SK-N-SH (cell line): ENCODE data around the gene ATF5. TPM values are rescaled to one million over a fixed set of nuclear protein-coding genes. Genes with fewer than 3 reads are reported as not detected.

Experiments used
- CTCF ChIA-PET: fragments of 300-600, 350-600 bp; formaldehyde crosslinking; extraction: SDS; loops from one replicate; lab custom pipeline; 2021; lab: Yijun Ruan, JAX
- POLR2A ChIA-PET: fragments of 350-600 bp; sonication (Branson Sonifier 250); formaldehyde crosslinking; extraction: SDS; loops from one replicate; lab custom pipeline; 2020; ENCODE audit warnings: antibody characterized with exemption, inconsistent platforms; lab: Yijun Ruan, JAX
- DNase-seq: peaks from one replicate; pipeline ENCODE4 v3.0.0; 2012
- H2AFZ ChIP-seq: fragments of 200-600 bp; sonication (generic); 2 replicates; pipeline ENCODE4 v1.8.1; 2016; ENCODE audit warnings: antibody characterized with exemption, mild to moderate bottlenecking, low read depth
- H3F3A ChIP-seq: fragments of 200-600 bp; sonication (generic); replicated peaks from 2 replicates; pipeline ENCODE3; 2016; ENCODE audit warnings: antibody characterized with exemption, mild to moderate bottlenecking; ENCODE audit not compliant: insufficient read depth
- H3K27ac ChIP-seq, 2 experiments: fragments of 200-500 bp in 1 of 2; fragments of 200-600 bp in 1 of 2; sonication (Bioruptor generic) in 1 of 2; sonication (generic), shearing (Covaris generic) in 1 of 2; 2 replicates each; pipeline versions ENCODE4 v1.5.1 to v1.6.1; 2014 to 2016; ENCODE audit warnings: low read depth in 2 of 2, inconsistent platforms in 1 of 2, low read length in 1 of 2, mild to moderate bottlenecking in 1 of 2, mixed read lengths in 1 of 2
- H3K27me3 ChIP-seq: fragments of 200-600 bp; sonication (generic), shearing (Covaris generic); 2 replicates; pipeline ENCODE4 v1.6.1; 2016; ENCODE audit warnings: mixed run types; ENCODE audit not compliant: insufficient read depth
- H3K36me3 ChIP-seq, 2 experiments: fragments of 200-500 bp in 1 of 2; fragments of 200-600 bp in 1 of 2; sonication (Bioruptor generic) in 1 of 2; sonication (generic) in 1 of 2; replicated peaks in 1 of 2; 2 replicates each; pipeline versions ENCODE3 to v1.5.1; 2014 to 2016; ENCODE audit warnings: low read length in 1 of 2, mild to moderate bottlenecking in 1 of 2; ENCODE audit not compliant: insufficient read depth in 2 of 2, control insufficient read depth in 1 of 2
- H3K4me1 ChIP-seq, 2 experiments: fragments of 200-500 bp in 1 of 2; fragments of 200-600 bp in 1 of 2; sonication (Bioruptor generic) in 1 of 2; sonication (generic), shearing (Covaris generic) in 1 of 2; 2 replicates each; pipeline versions ENCODE4 v1.5.1 to v1.6.1; 2014 to 2016; ENCODE audit warnings: low read depth in 1 of 2, low read length in 1 of 2, mixed run types in 1 of 2; ENCODE audit not compliant: insufficient read depth in 2 of 2, control insufficient read depth in 1 of 2
- H3K4me2 ChIP-seq: fragments of 200-600 bp; sonication (generic), shearing (Covaris generic); 2 replicates; pipeline ENCODE4 v1.6.1; 2017; ENCODE audit warnings: mixed run types
- H3K4me3 ChIP-seq, 2 experiments: fragments of 200-500 bp in 1 of 2; fragments of 200-600 bp in 1 of 2; sonication (Bioruptor generic) in 1 of 2; sonication (generic), shearing (Covaris generic) in 1 of 2; 2 replicates each; pipeline versions ENCODE4 v1.5.1 to v1.8.1; 2014 to 2016; ENCODE audit warnings: low read depth in 2 of 2, inconsistent platforms in 1 of 2, low read length in 1 of 2, mild to moderate bottlenecking in 1 of 2, mixed read lengths in 1 of 2, moderate library complexity in 1 of 2
- H3K79me2 ChIP-seq: fragments of 200-600 bp; sonication (generic); 2 replicates; pipeline ENCODE4 v1.8.1; 2017; ENCODE audit warnings: mild to moderate bottlenecking; ENCODE audit not compliant: insufficient read depth
- H3K9ac ChIP-seq: fragments of 200-600 bp; sonication (generic); 2 replicates; pipeline ENCODE4 v1.6.1; 2017; ENCODE audit warnings: mixed run types
- H3K9me2 ChIP-seq: fragments of 200-600 bp; sonication (generic); 2 replicates; pipeline ENCODE4 v1.6.1; 2017; ENCODE audit warnings: mixed run types
- H3K9me3 ChIP-seq: fragments of 200-600 bp; sonication (generic); 2 replicates; pipeline ENCODE4 v1.6.1; 2017; ENCODE audit warnings: mixed run types, mild to moderate bottlenecking, moderate library complexity
- H4K20me1 ChIP-seq: fragments of 200-600 bp; sonication (generic); 2 replicates; pipeline ENCODE4 v1.6.1; 2017; ENCODE audit warnings: mild to moderate bottlenecking, mixed run types; ENCODE audit not compliant: insufficient read depth
- ELF1 ChIP-seq: IDR thresholded peaks from 2 replicates; pipeline ENCODE4 v1.4.0; 2012
- EZH2phosphoT487 ChIP-seq: fragments of 200-600 bp; sonication (generic); IDR thresholded peaks from 2 replicates; pipeline ENCODE4 v1.6.1; 2017; ENCODE audit warnings: low read depth, mixed run types, mild to moderate bottlenecking, antibody characterized with exemption, moderate library complexity, borderline replicate concordance
- FOSL2 ChIP-seq: IDR thresholded peaks from 2 replicates; pipeline ENCODE4 v1.4.0; 2012; ENCODE audit warnings: low read depth, mild to moderate bottlenecking, moderate library complexity, borderline replicate concordance
- FOXJ3 ChIP-seq: sonication (generic); formaldehyde crosslinking; IDR thresholded peaks from 2 replicates; pipeline ENCODE4 v1.5.1; 2020; ENCODE audit warnings: mild to moderate bottlenecking, missing genetic modification reagents
- FOXM1 ChIP-seq: IDR thresholded peaks from 2 replicates; pipeline ENCODE4 v1.4.0; 2012; ENCODE audit warnings: low read depth, mild to moderate bottlenecking
- GATA2 ChIP-seq: sonication (generic); formaldehyde crosslinking; IDR thresholded peaks from 2 replicates; pipeline ENCODE4 v1.5.0; 2020; ENCODE audit warnings: mild to moderate bottlenecking, missing genetic modification reagents
- JUND ChIP-seq: IDR thresholded peaks from 2 replicates; pipeline ENCODE4 v1.4.0; 2012
- MAX ChIP-seq: IDR thresholded peaks from 2 replicates; pipeline ENCODE4 v1.4.0; 2012; ENCODE audit warnings: low read depth
- MXI1 ChIP-seq: IDR thresholded peaks from 2 replicates; pipeline ENCODE4 v1.6.1; 2012; ENCODE audit warnings: mild to moderate bottlenecking, low read depth, low read length, improper control_type of control experiment
- NFIC ChIP-seq: IDR thresholded peaks from 2 replicates; pipeline ENCODE4 v1.4.0; 2012; ENCODE audit warnings: borderline replicate concordance
- NRF1 ChIP-seq: IDR thresholded peaks from 2 replicates; pipeline ENCODE4 v1.6.1; 2012; ENCODE audit warnings: low read depth, mild to moderate bottlenecking, low read length
- POLR2AphosphoS5 ChIP-seq: IDR thresholded peaks from 2 replicates; pipeline ENCODE4 v1.6.1; 2012; ENCODE audit warnings: low read depth, low read length
- RAD21 ChIP-seq: IDR thresholded peaks from 2 replicates; pipeline ENCODE4 v1.6.1; 2012; ENCODE audit warnings: mild to moderate bottlenecking, low read length
- RCOR1 ChIP-seq: fragments of 150-350 bp; IDR thresholded peaks from 2 replicates; pipeline ENCODE4 v1.6.1; 2017; ENCODE audit warnings: antibody characterized with exemption, low read length
- REST ChIP-seq: IDR thresholded peaks from 2 replicates; pipeline ENCODE4 v1.6.1; 2012; ENCODE audit warnings: mild to moderate bottlenecking, low read depth, low read length, moderate library complexity
- RFX5 ChIP-seq: IDR thresholded peaks from 2 replicates; pipeline ENCODE4 v1.6.1; 2012; ENCODE audit warnings: mild to moderate bottlenecking, improper control_type of control experiment, low read length
- SIN3A ChIP-seq: IDR thresholded peaks from 2 replicates; pipeline ENCODE4 v1.6.1; 2012; ENCODE audit warnings: low read depth, mild to moderate bottlenecking, low read length, moderate library complexity, borderline replicate concordance
- SMC3 ChIP-seq: IDR thresholded peaks from 2 replicates; pipeline ENCODE4 v1.6.1; 2012; ENCODE audit warnings: low read depth, low read length, improper control_type of control experiment
- TAF1 ChIP-seq: IDR thresholded peaks from 2 replicates; pipeline ENCODE4 v1.6.1; 2012; ENCODE audit warnings: low read depth, mild to moderate bottlenecking, low read length, moderate library complexity, borderline replicate concordance
- TCF12 ChIP-seq: IDR thresholded peaks from 2 replicates; pipeline ENCODE4 v1.4.0; 2012
- TEAD4 ChIP-seq: IDR thresholded peaks from 2 replicates; pipeline ENCODE4 v1.4.0; 2012; ENCODE audit warnings: mild to moderate bottlenecking, borderline replicate concordance; ENCODE audit not compliant: insufficient read depth
- USF2 ChIP-seq: fragments of 150-350 bp; IDR thresholded peaks from 2 replicates; pipeline ENCODE4 v1.6.1; 2017; ENCODE audit warnings: antibody characterized with exemption, low read length, low read depth, borderline replicate concordance
- YY1 ChIP-seq: IDR thresholded peaks from 2 replicates; pipeline ENCODE4 v1.4.0; 2012; ENCODE audit warnings: low read depth, mild to moderate bottlenecking
- WGBS: methylation state at CpG from one replicate; pipeline ENCODE4 v1.1.6; 2017; ENCODE audit warnings: low lambda C conversion rate; 5-methylcytosine and 5-hydroxymethylcytosine counted together
- polyA plus RNA-seq, 3 experiments: library from polyadenylated mRNA; depleted of rRNA; stranded (reverse); fragments of >200 nt; gene quantifications; 2 replicates each; pipeline ENCODE4 v1.2.3, GENCODE V29; 2012

Gene ATF5
- polyA plus RNA-seq, 1 of the 3 experiments (the other 2 are of a cell fraction) = 11.7 TPM

- DNase-seq = no peak
- Histone ChIP-seq H3K27ac (no peak overlapping the region), H3F3A (peaks cover 4% of the 10 kb centered on the region), H4K20me1 (no peaks in the 10 kb centered on the region), H2AFZ (no peak overlapping the region), H3K79me2 (peaks cover 3% of the 10 kb centered on the region; the same call in 1 of the 2 replicates), H3K9me3 (no peaks in the 10 kb centered on the region), H3K9ac (no peak overlapping the region), H3K4me3 (no peak overlapping the region), H3K9me2 (no peaks in the 10 kb centered on the region), H3K4me1 (no peaks in the 10 kb centered on the region), H3K27me3 (no peaks in the 10 kb centered on the region), H3K36me3 (peaks cover 4 to 17% of the 10 kb centered on the region in 2 experiments), H3K4me2 (no peak overlapping the region)
- CTCF ChIA-PET = interaction anchor here (1.0 kb wide), 1 partner anchor 16 kb away, joined by 3 read pairs; no protein-coding TSS in a partner anchor
- WGBS = 97% methylated on average over 12 of the region's 16 CpGs
- POLR2A ChIA-PET = no interaction called here
- TF ChIP-seq RCOR1 (no peak), POLR2AphosphoS5 (no peak), SMC3 (no peak), TAF1 (no peak), NRF1 (no peak), SIN3A (no peak), FOSL2 (no peak), NFIC (no peak)
Observed at GRCh38 chr19:49906879-49907564, 22.0 kb upstream of the ATF5 start.

GRCh38 chr19:49907745-49908446 is 21.1 kb upstream of the ATF5 start:
- no peak overlapping the region for H3K27ac ChIP-seq
- no peak overlapping the region for H3K4me3 ChIP-seq
- no peak overlapping the region for H3K9ac ChIP-seq
- H3K9me3 ChIP-seq = no peaks in the 10 kb centered on the region
- H3K79me2 ChIP-seq = peaks cover 6% of the 10 kb centered on the region; the same call in 1 of the 2 replicates
- ChIA-PET CTCF (interaction anchor here (1.0 kb wide), 1 partner anchor 17 kb away, joined by 3 read pairs; no protein-coding TSS in a partner anchor), POLR2A (interaction anchor here (1.0 kb wide), 1 partner anchor 22 kb away, joined by 3 read pairs; the partner anchor contains the start of genes ATF5 and NUP62)
- no peaks in the 10 kb centered on the region for H3K9me2 ChIP-seq
- TF ChIP-seq TEAD4 = no peak
- no peak for TF ChIP-seq FOXJ3 (CRISPR knock-in tag)
- TF ChIP-seq SIN3A = no peak
- no peak for TF ChIP-seq POLR2AphosphoS5
- TF ChIP-seq SMC3 = no peak
- no peak for TF ChIP-seq EZH2phosphoT487
- TF ChIP-seq JUND = no peak
- TF ChIP-seq TAF1 = no peak
- no peak for TF ChIP-seq RFX5
- no peak for TF ChIP-seq MAX
- no peak for TF ChIP-seq NRF1
- TF ChIP-seq FOXM1 = no peak
- TF ChIP-seq USF2 = no peak
- no peak for TF ChIP-seq TCF12
- no peak for TF ChIP-seq MXI1
- no peak for TF ChIP-seq GATA2 (CRISPR knock-in tag)
- no peak for TF ChIP-seq YY1
- no peak for TF ChIP-seq ELF1
- TF ChIP-seq REST = no peak
- no peak for TF ChIP-seq RAD21
- H3K4me2 ChIP-seq = no peak overlapping the region
- WGBS = 93% methylated on average over 21 of the region's 23 CpGs
- no peaks in the 10 kb centered on the region for H3K4me1 ChIP-seq
- peaks cover 4% of the 10 kb centered on the region for H3F3A ChIP-seq
- no peak overlapping the region for H2AFZ ChIP-seq
- H3K27me3 ChIP-seq = no peaks in the 10 kb centered on the region
- peaks cover 4 to 18% of the 10 kb centered on the region in 2 experiments for H3K36me3 ChIP-seq
- no peak for DNase-seq
- H4K20me1 ChIP-seq = no peaks in the 10 kb centered on the region
